ENCODE data around the gene STUM. TPM values are rescaled to one million over a fixed set of nuclear protein-coding genes. Genes with fewer than 3 reads are reported as not detected.

STUM gene
- polyA plus RNA-seq, 1 of the 3 experiments (the other 2 are of a cell fraction), result not detected

- Histone ChIP-seq H3K4me1 (ENCODE audit: control insufficient read depth in 1 of 2, insufficient read depth in 2 of 2, low read depth in 1 of 2, low read length in 1 of 2) (no peaks in the 10 kb centered on the region), H3K79me2 (ENCODE audit: insufficient read depth) (no peaks in the 10 kb centered on the region), H3K27me3 (ENCODE audit: insufficient read depth) (no peaks in the 10 kb centered on the region; the same call in 1 of the 2 replicates), H2AFZ (ENCODE audit: low read depth) (no peak overlapping the region), H3K9me2 (no peaks in the 10 kb centered on the region), H3K9me3 (no peaks in the 10 kb centered on the region), H3K27ac (ENCODE audit: low read depth in 2 of 2, low read length in 1 of 2) (no peak overlapping the region), H3K9ac (no peak overlapping the region), H4K20me1 (ENCODE audit: insufficient read depth) (no peaks in the 10 kb centered on the region), H3F3A (replicated peaks; ENCODE audit: insufficient read depth) (no peaks in the 10 kb centered on the region), H3K36me3 (replicated peaks in 1 of 2; ENCODE audit: control insufficient read depth in 1 of 2, insufficient read depth in 2 of 2, low read length in 1 of 2) (no peaks in the 10 kb centered on the region), H3K4me3 (ENCODE audit: low read depth in 2 of 2, low read length in 1 of 2) (no peak overlapping the region), H3K4me2 (no peak overlapping the region)
- TF ChIP-seq TCF12 (IDR thresholded peaks at IDR 0.05) (no peak), FOXJ3 (CRISPR knock-in tag; IDR thresholded peaks at IDR 0.05) (no peak), FOSL2 (IDR thresholded peaks at IDR 0.05; ENCODE audit: borderline replicate concordance, low read depth) (no peak), CTCF (IDR thresholded peaks at IDR 0.05) (no peak)
- TF ChIP-seq, protein P1, sequence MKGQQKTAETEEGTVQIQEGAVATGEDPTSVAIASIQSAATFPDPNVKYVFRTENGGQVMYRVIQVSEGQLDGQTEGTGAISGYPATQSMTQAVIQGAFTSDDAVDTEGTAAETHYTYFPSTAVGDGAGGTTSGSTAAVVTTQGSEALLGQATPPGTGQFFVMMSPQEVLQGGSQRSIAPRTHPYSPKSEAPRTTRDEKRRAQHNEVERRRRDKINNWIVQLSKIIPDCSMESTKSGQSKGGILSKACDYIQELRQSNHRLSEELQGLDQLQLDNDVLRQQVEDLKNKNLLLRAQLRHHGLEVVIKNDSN (IDR thresholded peaks at IDR 0.05; ENCODE audit: borderline replicate concordance, low read depth), result no peak
- TF ChIP-seq, protein P2, sequence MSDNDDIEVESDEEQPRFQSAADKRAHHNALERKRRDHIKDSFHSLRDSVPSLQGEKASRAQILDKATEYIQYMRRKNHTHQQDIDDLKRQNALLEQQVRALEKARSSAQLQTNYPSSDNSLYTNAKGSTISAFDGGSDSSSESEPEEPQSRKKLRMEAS (IDR thresholded peaks at IDR 0.05; ENCODE audit: low read depth), result no peak
- no peak for DNase-seq
- WGBS (ENCODE audit: low lambda C conversion rate), result 66% methylated on average over 3 of the region's 3 CpGs
- CTCF ChIA-PET, result interaction anchor here (0.6 to 3.5 kb wide), 4 partner anchors 25 to 245 kb away, joined by 3 to 12 read pairs (median 4); partner anchors contain the start of gene STUM
- POLR2A ChIA-PET, result no interaction called here
Observed at GRCh38 chr1:226582966-226583365, 34.4 kb downstream of the STUM start.

- Histone ChIP-seq H4K20me1 (ENCODE audit: insufficient read depth) (no peaks in the 10 kb centered on the region), H3K79me2 (ENCODE audit: insufficient read depth) (no peaks in the 10 kb centered on the region), H3K4me3 (ENCODE audit: low read depth in 2 of 2, low read length in 1 of 2) (no peak overlapping the region), H3F3A (replicated peaks; ENCODE audit: insufficient read depth) (no peaks in the 10 kb centered on the region), H3K9me3 (no peaks in the 10 kb centered on the region), H3K4me1 (ENCODE audit: control insufficient read depth in 1 of 2, insufficient read depth in 2 of 2, low read depth in 1 of 2, low read length in 1 of 2) (no peaks in the 10 kb centered on the region), H3K9ac (no peak overlapping the region), H2AFZ (ENCODE audit: low read depth) (no peak overlapping the region), H3K27me3 (ENCODE audit: insufficient read depth) (no peaks in the 10 kb centered on the region; the same call in 1 of the 2 replicates), H3K4me2 (no peak overlapping the region), H3K27ac (ENCODE audit: low read depth in 2 of 2, low read length in 1 of 2) (no peak overlapping the region), H3K9me2 (no peaks in the 10 kb centered on the region), H3K36me3 (replicated peaks in 1 of 2; ENCODE audit: control insufficient read depth in 1 of 2, insufficient read depth in 2 of 2, low read length in 1 of 2) (no peaks in the 10 kb centered on the region)
- CTCF ChIA-PET, result interaction anchor here (1.6 to 2.1 kb wide), 3 partner anchors 25 to 42 kb away, joined by 4 to 5 read pairs (median 5); no protein-coding TSS in a partner anchor
- WGBS (ENCODE audit: low lambda C conversion rate), result 50% methylated on average over 3 of the region's 3 CpGs
- no peak for TF ChIP-seq NFIC (IDR thresholded peaks at IDR 0.05; ENCODE audit: borderline replicate concordance)
- TF ChIP-seq PBX3 (IDR thresholded peaks at IDR 0.05), result no peak
- no peak for TF ChIP-seq TEAD4 (IDR thresholded peaks at IDR 0.05; ENCODE audit: borderline replicate concordance, insufficient read depth)
- POLR2A ChIA-PET, result no interaction called here
- no peak for DNase-seq
Observed at GRCh38 chr1:226584164-226584563, 35.6 kb downstream of the STUM start.
